Gastrocnemius medialis (tissue), 4 donors: ENCODE measurements around the gene DNM3.

ENCODE experiments used
- POLR2A ChIP-seq, 2 donors: fragments of 450-650 bp; IDR thresholded peaks; one replicate each; pipeline ENCODE4 v1.6.1; 2017; ENCODE audit warnings: antibody characterized with exemption in 2 of 2, mild to moderate bottlenecking in 2 of 2, moderate library complexity in 2 of 2
- TF ChIP-seq, protein P1 (sequence below), 5 experiments: fragments of 450-650 bp in 3 of 5; fragments of 200-600 bp in 2 of 5; sonication (generic) in 2 of 5; IDR thresholded peaks in 4 of 5; conservative IDR thresholded peaks in 1 of 5; 1 replicate in 4 of 5; 2 replicates in 1 of 5; pipeline ENCODE4 v1.5.1; 2016 to 2019; ENCODE audit warnings: antibody characterized with exemption in 5 of 5, mild to moderate bottlenecking in 3 of 5, moderate library complexity in 3 of 5

DNA sequence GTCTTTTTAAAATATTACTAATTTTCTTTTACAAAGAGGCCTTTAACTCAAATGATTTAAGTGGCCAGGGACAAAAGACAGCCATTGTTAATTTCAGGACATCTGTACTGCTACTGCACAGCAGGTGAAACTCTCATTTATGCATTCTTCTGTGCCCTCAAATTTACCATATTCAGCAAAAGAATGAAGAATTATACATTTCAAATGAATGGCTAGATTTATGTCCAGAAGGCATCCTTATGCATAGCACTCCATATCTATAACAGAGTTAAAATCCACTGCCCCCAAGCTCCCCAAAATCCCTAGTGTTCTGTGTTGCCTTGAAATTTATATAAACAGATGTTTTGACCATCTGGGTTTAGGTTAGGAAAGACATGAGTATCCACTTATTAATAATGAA, 202.6 kb downstream of the DNM3 start:
- TF ChIP-seq, protein P1, sequence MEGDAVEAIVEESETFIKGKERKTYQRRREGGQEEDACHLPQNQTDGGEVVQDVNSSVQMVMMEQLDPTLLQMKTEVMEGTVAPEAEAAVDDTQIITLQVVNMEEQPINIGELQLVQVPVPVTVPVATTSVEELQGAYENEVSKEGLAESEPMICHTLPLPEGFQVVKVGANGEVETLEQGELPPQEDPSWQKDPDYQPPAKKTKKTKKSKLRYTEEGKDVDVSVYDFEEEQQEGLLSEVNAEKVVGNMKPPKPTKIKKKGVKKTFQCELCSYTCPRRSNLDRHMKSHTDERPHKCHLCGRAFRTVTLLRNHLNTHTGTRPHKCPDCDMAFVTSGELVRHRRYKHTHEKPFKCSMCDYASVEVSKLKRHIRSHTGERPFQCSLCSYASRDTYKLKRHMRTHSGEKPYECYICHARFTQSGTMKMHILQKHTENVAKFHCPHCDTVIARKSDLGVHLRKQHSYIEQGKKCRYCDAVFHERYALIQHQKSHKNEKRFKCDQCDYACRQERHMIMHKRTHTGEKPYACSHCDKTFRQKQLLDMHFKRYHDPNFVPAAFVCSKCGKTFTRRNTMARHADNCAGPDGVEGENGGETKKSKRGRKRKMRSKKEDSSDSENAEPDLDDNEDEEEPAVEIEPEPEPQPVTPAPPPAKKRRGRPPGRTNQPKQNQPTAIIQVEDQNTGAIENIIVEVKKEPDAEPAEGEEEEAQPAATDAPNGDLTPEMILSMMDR (IDR thresholded peaks at IDR 0.05 in 4 of 5, conservative IDR thresholded peaks at IDR 0.05 in 1 of 5): no peak
- no peak for TF ChIP-seq POLR2A (IDR thresholded peaks at IDR 0.05)
